GM23248 (cell line): ENCODE results near the gene RAB22A.

Experiments
- EZH2 ChIP-seq: fragments of 200-600 bp; sonication (generic); IDR thresholded peaks from 2 replicates; pipeline ENCODE4 v1.6.1; 2018; ENCODE audit warnings: antibody characterized with exemption, mild to moderate bottlenecking; ENCODE audit not compliant: insufficient read depth, poor library complexity, severe bottlenecking
- EZH2phosphoT487 ChIP-seq: fragments of 200-600 bp; sonication (generic); IDR thresholded peaks from 2 replicates; pipeline ENCODE4 v1.6.1; 2018; ENCODE audit warnings: antibody characterized with exemption, moderate library complexity, mild to moderate bottlenecking, low read depth; ENCODE audit not compliant: insufficient read depth

DNA sequence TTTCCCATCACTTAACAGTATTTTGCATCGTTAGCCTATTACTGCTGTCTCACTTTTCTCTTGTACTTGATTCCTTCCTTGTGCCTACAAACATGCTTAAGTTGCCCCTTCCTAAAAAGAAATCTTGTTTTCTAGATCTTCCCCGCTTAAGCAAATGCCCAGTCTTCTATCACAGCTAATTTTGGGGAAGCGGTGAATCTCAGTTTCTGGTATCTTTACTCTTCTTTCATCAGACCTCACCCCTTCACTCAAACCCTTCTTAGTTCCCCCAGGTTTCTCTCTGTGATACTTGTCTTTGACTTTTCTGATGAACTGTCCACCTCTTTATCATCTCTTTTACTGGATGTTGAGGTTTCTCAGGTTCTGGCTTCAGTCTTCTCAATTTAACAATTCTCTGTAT lies 93.8 kb downstream of the RAB22A start:
- no peak for TF ChIP-seq EZH2
- TF ChIP-seq EZH2phosphoT487: no peak
